CD4-positive, alpha-beta T cell treated with Interleukin-6 for 4 hours (primary cell): ENCODE results near the gene ICAM1.
"Not testable (repeated sequence)": the region's sequence is repeated elsewhere in the genome, so short reads cannot be mapped to it uniquely, and the experiment has no call there.

Experiments used
- DNase-seq: peaks from one replicate; pipeline ENCODE4 v3.0.0-alpha.2; 2020; ENCODE audit warnings: mixed read lengths

Gene ICAM1

DNA sequence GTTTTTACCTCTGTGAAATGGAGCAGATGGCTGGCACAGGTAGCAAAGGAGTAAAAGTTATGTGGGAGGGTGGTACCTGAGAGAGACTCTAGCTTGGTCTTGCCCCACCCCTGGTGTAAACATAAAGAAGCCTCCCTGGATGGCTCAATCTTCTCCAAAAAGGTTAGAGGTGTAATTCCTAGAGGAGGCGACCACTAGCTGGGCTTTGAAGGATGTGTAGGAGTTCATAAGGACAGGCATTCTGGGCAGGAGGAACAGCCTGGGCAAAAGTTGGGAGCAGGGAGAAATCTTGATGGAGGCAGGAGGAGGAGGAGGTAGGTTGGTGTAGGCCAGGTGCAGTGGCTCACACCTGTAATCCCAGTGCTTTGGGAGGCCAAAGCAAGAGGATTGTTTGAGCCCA lies 8.0 kb downstream of the ICAM1 start:
- no peak for DNase-seq

DNA sequence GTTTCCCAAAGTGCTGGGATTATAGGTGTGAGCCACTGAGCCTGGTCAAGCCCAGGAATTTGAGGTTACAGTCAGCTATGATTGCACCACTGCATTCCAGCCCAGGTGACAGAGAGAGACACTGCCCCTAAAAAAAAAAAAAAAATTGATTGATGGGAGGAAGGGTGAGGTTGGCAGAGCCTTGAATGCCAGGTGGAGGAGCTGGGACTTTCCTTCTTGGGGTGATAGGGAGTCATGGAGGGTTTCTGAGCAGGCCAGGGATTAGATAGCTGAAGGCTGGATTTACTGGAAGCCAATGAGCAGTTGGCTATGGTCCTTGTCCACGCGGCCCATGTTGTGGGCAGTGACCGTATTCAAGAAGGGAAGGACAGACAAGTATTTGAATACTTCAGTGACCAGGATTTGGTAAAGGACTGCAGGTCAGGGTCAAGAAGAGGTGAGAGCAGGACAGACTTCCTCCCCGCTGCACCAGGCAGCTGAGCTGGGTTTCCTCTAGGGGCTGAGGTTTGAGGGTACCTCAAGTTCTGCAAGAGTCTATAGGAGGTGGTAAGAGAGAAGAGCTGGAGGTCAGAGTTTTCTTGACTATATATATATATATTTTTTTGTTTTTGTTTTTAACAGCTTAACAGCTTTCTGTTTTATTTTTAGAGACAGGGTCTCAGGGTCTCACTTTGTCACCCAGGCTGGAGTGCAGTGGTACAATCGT lies 9.0 kb downstream of the ICAM1 start:
- no peak for DNase-seq

DNA sequence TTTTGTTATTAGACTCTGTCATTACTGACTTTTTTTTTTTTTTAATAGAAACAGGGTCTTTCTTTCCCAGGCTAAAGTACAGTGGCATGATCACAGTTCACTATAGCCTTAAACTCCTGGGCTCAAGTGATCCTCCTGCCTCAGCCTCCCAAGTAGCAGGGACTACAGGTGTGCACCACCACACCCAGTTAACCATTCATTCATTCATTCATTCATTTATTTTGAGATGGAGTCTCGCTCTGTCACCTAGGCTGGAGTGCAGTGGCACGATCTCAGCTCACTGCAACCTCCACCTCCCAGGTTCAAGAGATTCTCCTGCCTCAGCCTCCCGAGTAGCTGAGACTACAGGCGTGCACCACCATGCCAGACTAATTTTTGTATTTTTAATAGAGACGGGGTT lies 11.1 kb downstream of the ICAM1 start:
- not testable (repeated sequence) for DNase-seq

DNA sequence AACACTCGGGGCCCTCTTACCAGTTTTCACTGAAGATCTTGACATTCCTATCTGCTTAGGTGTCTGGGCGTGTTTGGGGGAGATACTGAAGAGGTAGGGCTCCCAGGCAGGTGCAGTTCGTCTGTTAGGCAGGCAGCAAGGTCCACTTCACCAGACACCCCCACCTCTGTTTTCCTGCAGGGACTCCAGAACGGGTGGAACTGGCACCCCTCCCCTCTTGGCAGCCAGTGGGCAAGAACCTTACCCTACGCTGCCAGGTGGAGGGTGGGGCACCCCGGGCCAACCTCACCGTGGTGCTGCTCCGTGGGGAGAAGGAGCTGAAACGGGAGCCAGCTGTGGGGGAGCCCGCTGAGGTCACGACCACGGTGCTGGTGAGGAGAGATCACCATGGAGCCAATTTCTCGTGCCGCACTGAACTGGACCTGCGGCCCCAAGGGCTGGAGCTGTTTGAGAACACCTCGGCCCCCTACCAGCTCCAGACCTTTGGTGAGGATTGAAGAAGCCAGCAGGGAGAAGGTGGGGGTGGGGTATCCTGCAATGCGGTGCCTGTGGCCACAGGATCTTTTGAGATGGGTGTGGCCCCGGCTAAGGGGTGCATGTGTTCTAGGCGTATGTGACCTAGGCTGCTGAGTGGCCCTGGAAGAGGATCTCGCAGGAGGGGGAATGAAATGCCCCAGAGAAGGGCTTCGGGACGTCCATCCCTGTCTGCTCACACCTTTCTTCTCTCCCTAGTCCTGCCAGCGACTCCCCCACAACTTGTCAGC lies 12.6 kb downstream of the ICAM1 start:
- DNase-seq = no peak

DNA sequence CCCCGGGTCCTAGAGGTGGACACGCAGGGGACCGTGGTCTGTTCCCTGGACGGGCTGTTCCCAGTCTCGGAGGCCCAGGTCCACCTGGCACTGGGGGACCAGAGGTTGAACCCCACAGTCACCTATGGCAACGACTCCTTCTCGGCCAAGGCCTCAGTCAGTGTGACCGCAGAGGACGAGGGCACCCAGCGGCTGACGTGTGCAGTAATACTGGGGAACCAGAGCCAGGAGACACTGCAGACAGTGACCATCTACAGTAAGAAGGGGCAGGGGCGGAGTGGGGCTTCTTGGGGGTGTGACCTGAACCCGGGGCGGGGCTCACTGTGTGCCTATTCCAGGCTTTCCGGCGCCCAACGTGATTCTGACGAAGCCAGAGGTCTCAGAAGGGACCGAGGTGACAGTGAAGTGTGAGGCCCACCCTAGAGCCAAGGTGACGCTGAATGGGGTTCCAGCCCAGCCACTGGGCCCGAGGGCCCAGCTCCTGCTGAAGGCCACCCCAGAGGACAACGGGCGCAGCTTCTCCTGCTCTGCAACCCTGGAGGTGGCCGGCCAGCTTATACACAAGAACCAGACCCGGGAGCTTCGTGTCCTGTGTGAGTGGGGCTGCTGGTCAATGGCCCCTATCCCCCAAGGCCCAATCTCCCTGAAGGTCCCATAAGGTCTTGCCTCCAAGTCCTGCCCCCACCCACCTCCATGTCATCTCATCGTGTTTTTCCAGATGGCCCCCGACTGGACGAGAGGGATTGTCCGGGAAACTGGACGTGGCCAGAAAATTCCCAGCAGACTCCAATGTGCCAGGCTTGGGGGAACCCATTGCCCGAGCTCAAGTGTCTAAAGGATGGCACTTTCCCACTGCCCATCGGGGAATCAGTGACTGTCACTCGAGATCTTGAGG lies 13.4 kb downstream of the ICAM1 start:
- DNase-seq = no peak

DNA sequence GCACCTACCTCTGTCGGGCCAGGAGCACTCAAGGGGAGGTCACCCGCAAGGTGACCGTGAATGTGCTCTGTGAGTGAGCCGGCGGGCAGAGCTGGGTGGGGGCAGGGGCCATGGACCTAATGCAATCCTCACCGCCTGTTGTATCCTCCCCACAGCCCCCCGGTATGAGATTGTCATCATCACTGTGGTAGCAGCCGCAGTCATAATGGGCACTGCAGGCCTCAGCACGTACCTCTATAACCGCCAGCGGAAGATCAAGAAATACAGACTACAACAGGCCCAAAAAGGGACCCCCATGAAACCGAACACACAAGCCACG lies 14.0 kb downstream of the ICAM1 start:
- no peak for DNase-seq

DNA sequence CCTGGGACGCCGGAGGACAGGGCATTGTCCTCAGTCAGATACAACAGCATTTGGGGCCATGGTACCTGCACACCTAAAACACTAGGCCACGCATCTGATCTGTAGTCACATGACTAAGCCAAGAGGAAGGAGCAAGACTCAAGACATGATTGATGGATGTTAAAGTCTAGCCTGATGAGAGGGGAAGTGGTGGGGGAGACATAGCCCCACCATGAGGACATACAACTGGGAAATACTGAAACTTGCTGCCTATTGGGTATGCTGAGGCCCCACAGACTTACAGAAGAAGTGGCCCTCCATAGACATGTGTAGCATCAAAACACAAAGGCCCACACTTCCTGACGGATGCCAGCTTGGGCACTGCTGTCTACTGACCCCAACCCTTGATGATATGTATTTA lies 14.5 kb downstream of the ICAM1 start:
- no peak for DNase-seq

DNA sequence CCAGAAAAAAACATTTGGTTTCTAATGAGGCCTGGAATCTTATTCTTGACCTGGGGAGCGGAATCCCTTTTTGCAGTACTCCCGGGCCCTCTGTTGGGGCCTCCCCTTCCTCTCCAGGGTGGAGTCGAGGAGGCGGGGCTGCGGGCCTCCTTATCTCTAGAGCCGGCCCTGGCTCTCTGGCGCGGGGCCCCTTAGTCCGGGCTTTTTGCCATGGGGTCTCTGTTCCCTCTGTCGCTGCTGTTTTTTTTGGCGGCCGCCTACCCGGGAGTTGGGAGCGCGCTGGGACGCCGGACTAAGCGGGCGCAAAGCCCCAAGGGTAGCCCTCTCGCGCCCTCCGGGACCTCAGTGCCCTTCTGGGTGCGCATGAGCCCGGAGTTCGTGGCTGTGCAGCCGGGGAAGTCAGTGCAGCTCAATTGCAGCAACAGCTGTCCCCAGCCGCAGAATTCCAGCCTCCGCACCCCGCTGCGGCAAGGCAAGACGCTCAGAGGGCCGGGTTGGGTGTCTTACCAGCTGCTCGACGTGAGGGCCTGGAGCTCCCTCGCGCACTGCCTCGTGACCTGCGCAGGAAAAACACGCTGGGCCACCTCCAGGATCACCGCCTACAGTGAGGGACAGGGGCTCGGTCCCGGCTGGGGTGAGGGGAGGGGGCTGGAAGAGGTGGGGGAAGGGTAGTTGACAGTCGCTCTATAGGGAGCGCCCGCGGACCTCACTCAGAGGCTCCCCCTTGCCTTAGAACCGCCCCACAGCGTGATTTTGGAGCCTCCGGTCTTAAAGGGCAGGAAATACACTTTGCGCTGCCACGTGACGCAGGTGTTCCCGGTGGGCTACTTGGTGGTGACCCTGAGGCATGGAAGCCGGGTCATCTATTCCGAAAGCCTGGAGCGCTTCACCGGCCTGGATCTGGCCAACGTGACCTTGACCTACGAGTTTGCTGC lies 16.1 kb downstream of the ICAM1 start, which contains the start of gene ICAM4:
ICAM4 (plus strand) TSS at position 153 of the 935 bp plus-strand sequence; CDS start at position 211, 58 bp downstream.
- peak; percentile 47 for DNase-seq

DNA sequence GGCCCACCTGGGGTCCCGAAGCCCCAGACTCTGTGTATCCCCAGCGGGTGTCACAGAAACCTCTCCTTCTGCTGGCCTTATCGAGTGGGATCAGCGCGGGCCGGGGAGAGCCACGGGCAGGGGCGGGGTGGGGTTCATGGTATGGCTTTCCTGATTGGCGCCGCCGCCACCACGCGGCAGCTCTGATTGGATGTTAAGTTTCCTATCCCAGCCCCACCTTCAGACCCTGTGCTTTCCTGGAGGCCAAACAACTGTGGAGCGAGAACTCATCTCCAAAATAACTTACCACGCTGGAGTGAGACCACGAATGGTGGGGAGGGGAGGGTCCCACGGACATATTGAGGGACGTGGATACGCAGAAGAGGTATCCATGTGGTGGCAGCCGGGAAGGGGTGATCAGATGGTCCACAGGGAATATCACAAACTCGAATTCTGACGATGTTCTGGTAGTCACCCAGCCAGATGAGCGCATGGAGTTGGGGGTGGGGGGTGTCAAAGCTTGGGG lies 17.8 kb downstream of the ICAM1 start:
- DNase-seq = peak; percentile 53

DNA sequence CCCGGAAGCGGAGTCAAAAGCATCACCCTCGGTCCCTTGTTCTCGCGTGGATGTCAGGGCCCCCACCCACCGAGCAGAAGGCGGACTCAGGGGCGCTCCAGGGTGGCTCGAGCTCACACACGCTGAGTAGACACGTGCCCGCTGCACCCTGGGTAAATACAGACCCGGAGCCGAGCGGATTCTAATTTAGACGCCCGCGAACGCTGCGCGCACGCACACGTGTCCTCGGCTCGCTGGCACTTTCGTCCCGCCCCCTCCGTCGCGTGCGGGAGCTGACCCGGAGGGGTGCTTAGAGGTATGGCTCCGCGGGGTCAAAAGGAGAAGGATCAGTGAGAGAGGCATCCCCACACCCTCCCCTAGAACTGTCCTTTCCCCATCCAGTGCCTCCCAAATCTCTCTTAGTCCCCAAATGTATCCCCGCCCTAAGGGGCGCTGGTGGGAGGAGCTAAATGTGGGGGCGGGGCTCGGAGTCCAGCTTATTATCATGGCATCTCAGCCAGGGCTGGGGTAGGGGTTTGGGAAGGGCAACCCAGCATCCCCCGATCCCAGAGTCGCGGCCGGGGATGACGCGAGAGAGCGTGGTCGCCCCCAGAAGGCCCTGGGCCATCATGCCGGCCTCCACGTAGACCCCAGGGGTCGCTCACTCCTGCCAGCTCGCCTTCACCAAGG lies 18.4 kb downstream of the ICAM1 start:
- peak; percentile 63 for DNase-seq

DNA sequence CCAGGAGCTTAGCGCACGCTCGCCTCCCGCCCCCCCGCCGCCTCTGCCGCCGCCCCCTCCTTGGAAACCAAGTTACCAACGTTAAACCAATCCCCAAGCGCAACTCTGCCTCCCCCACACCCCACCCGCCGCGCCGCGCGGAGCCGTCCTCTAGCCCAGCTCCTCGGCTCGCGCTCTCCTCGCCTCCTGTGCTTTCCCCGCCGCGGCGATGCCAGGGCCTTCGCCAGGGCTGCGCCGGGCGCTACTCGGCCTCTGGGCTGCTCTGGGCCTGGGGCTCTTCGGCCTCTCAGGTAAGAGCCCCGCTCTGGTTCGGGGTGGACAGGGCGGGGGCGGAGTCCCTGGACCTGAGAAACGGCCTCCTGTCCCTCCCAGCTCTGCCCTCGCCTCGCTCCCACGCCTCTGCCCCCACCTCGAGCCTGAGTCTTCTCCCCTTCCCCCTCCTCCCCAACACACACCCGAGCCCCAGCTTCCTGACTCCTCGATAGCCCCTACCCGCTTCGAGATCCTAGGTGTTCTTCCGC lies 19.0 kb downstream of the ICAM1 start, which contains the start of gene ICAM5:
ICAM5 (plus strand) TSS at position 117 of the 521 bp plus-strand sequence; CDS start at position 209, 92 bp downstream.
- DNase-seq = peak; percentile 31

DNA sequence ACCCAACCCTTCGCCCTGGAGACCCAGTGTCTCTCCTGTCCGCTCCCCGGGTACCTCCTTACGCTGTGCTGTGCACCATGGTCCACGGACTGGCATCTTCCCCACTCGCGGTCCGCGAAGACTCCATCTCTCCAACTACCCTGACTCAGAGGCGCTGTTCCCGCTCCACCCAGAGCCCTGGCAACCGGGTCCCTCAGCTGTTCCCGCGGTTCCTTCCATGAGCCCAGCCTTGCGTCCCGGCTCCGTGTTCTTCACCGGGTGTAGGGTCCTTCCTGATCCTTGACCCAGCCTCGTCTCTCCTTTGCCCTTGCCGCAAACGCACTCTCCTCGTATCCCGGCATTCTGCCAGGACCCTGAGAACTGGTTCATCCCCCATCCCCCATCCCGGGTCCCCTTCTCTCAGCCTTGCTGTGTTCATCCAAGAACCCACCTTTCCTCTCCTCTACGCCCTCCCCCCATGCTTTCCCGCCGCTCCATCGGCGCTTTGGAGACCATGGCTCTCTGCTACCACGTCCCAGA lies 19.5 kb downstream of the ICAM1 start:
- DNase-seq = no peak

DNA sequence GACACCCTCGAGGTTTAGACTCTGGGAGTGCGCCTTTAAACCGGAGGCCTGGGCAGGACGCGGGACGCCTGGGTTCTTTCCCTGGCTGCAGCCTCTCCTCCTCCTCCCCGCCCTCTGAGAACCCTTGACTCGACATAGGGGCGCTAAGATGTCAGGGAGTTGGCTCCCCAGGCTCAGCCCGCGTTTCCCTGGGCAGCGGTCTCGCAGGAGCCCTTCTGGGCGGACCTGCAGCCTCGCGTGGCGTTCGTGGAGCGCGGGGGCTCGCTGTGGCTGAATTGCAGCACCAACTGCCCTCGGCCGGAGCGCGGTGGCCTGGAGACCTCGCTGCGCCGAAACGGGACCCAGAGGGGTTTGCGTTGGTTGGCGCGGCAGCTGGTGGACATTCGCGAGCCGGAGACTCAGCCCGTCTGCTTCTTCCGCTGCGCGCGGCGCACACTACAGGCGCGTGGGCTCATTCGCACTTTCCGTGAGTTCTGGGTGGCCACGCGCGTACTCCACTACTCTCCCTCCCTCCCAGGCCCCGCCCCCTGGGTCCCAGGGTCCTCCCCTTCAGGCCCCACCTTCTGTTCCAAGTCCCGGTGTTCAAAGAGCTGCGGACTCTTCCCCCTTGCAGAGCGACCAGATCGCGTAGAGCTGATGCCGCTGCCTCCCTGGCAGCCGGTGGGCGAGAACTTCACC lies 20.1 kb downstream of the ICAM1 start:
- peak; percentile 68 for DNase-seq

DNA sequence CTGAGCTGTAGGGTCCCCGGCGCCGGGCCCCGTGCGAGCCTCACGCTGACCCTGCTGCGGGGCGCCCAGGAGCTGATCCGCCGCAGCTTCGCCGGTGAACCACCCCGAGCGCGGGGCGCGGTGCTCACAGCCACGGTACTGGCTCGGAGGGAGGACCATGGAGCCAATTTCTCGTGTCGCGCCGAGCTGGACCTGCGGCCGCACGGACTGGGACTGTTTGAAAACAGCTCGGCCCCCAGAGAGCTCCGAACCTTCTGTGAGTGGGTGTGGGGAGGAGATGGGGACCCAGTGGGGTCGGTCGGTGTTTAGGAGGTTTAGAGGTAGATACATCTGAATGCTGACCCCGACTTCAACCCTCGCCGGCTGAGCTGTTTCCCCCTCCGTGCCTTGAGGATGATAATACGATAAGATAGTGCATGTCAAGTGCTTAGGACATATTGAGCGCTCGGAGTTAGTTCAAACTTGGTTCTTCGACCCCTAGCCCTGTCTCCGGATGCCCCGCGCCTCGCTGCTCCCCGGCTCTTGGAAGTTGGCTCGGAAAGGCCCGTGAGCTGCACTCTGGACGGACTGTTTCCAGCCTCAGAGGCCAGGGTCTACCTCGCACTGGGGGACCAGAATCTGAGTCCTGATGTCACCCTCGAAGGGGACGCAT lies 20.8 kb downstream of the ICAM1 start:
- DNase-seq = no peak

DNA sequence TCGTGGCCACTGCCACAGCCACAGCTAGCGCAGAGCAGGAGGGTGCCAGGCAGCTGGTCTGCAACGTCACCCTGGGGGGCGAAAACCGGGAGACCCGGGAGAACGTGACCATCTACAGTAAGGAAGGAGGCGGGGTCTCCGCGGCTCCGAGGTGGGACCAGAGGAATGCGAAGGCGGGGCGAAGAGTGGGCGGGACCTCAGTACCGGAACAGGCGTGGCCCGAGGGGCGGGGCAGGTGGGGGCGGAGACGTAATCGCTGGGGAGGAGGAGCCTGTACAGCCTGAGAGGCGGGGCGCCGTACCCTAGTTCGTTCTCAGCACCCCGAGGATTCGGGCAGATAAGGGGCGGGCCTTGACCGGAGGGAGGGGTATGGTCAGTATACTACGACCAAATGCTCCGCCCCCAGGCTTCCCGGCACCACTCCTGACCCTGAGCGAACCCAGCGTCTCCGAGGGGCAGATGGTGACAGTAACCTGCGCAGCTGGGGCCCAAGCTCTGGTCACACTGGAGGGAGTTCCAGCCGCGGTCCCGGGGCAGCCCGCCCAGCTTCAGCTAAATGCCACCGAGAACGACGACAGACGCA lies 21.4 kb downstream of the ICAM1 start:
- DNase-seq = peak; percentile 59

DNA sequence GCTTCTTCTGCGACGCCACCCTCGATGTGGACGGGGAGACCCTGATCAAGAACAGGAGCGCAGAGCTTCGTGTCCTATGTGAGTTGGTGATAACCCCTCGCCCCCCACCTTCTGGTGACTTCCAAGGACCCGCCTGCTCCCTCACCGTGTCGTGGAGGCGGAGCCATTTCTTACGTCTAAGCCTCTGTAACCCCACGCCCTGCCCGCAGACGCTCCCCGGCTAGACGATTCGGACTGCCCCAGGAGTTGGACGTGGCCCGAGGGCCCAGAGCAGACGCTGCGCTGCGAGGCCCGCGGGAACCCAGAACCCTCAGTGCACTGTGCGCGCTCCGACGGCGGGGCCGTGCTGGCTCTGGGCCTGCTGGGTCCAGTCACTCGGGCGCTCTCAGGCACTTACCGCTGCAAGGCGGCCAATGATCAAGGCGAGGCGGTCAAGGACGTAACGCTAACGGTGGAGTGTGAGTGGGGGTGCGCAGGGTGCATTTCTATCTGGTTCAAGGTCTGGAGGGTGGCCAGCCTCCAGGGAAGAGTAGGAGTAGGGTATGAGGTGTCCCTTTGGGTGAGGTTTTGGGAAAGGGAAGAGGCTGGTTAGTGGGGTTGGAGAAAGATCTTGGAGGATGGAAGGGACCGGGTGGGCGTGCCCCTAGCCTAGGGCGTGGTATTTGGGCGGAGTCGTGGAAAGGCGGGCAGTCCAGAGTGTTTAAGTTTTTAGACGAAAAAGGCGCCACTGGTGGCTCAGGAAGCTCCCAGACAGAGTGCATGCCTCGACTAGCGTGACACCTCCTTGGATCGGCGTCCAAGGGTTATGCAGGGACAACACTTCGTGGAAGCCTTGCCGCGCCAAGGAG lies 22.1 kb downstream of the ICAM1 start:
- DNase-seq = no peak

DNA sequence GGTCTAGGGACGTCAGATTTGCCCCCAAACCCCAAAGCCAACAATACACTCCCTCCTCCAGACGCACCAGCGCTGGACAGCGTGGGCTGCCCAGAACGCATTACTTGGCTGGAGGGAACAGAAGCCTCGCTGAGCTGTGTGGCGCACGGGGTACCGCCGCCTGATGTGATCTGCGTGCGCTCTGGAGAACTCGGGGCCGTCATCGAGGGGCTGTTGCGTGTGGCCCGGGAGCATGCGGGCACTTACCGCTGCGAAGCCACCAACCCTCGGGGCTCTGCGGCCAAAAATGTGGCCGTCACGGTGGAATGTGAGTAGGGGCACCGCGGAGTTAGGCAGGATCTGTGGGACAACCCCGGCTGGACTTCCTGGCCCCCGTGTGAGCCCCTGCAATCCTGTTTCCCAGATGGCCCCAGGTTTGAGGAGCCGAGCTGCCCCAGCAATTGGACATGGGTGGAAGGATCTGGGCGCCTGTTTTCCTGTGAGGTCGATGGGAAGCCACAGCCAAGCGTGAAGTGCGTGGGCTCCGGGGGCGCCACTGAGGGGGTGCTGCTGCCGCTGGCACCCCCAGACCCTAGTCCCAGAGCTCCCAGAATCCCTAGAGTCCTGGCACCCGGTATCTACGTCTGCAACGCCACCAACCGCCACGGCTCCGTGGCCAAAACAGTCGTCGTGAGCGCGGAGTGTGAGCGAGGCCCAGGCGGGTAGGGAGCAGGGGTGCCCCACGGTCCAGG lies 22.9 kb downstream of the ICAM1 start:
- no peak for DNase-seq

DNA sequence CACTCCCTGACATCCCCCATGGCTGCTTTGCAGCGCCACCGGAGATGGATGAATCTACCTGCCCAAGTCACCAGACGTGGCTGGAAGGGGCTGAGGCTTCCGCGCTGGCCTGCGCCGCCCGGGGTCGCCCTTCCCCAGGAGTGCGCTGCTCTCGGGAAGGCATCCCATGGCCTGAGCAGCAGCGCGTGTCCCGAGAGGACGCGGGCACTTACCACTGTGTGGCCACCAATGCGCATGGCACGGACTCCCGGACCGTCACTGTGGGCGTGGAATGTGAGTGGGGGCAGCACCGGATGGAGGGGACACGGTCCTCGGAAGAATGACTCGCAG lies 23.4 kb downstream of the ICAM1 start:
- DNase-seq = no peak
